Measurements from ENCODE around the gene ANKRD66. TPM values are rescaled to one million over a fixed set of nuclear protein-coding genes. Genes with fewer than 3 reads are reported as not detected.

Gene ANKRD66
- total and polyA plus RNA-seq, 3 experiments from 2014 or later, result not detected

- Histone ChIP-seq H3K36me3 (ENCODE audit: insufficient read depth, low read length) (no peaks in the 10 kb centered on the region), H3K27me3 (ENCODE audit: insufficient read depth, low read length, poor library complexity, severe bottlenecking) (no peaks in the 10 kb centered on the region), H3K9me3 (ENCODE audit: low read length) (no peaks in the 10 kb centered on the region), H3K27ac (ENCODE audit: low read depth, low read length) (no peak overlapping the region), H3K4me1 (ENCODE audit: insufficient read depth, low read length) (no peaks in the 10 kb centered on the region), H3K4me3 (ENCODE audit: low read length) (no peak overlapping the region)
- no peaks in the 10 kb centered on the region for H3K4me1 Mint-ChIP-seq
- H3K27ac Mint-ChIP-seq, result no peak overlapping the region
- H3K27me3 Mint-ChIP-seq, result peaks cover 2 to 13% of the 10 kb centered on the region in 2 donors
- POLR2A ChIA-PET, result no interaction called here
- H3K4me3 Mint-ChIP-seq, result no peak overlapping the region
- H3K9me3 Mint-ChIP-seq, result no peaks in the 10 kb centered on the region
- no peaks in the 10 kb centered on the region for H3K36me3 Mint-ChIP-seq
- DNase-seq, result no peak
- CTCF ChIA-PET, result no interaction called here
These were observed 43.0 kb downstream of the ANKRD66 start for GRCh38 chr6:46789434-46790354.

- Histone ChIP-seq H3K27me3 (ENCODE audit: insufficient read depth, low read length, poor library complexity, severe bottlenecking) (no peaks in the 10 kb centered on the region), H3K4me1 (ENCODE audit: insufficient read depth, low read length) (no peaks in the 10 kb centered on the region), H3K9me3 (ENCODE audit: low read length) (no peaks in the 10 kb centered on the region), H3K4me3 (ENCODE audit: low read length) (no peak overlapping the region), H3K36me3 (ENCODE audit: insufficient read depth, low read length) (no peaks in the 10 kb centered on the region), H3K27ac (ENCODE audit: low read depth, low read length) (no peak overlapping the region)
- H3K9me3 Mint-ChIP-seq, result no peaks in the 10 kb centered on the region
- H3K4me3 Mint-ChIP-seq, result no peak overlapping the region
- H3K36me3 Mint-ChIP-seq, result no peaks in the 10 kb centered on the region
- H3K27me3 Mint-ChIP-seq, result peaks cover 7 to 13% of the 10 kb centered on the region in 2 donors
- ChIA-PET POLR2A (no interaction called here), CTCF (no interaction called here)
- no peaks in the 10 kb centered on the region for H3K4me1 Mint-ChIP-seq
- DNase-seq, result no peak
- no peak overlapping the region for H3K27ac Mint-ChIP-seq
These were observed 43.7 kb downstream of the ANKRD66 start for GRCh38 chr6:46790355-46790874.

- Histone ChIP-seq H3K27ac (ENCODE audit: low read depth, low read length) (no peak overlapping the region), H3K4me1 (ENCODE audit: insufficient read depth, low read length) (no peaks in the 10 kb centered on the region), H3K27me3 (ENCODE audit: insufficient read depth, low read length, poor library complexity, severe bottlenecking) (no peaks in the 10 kb centered on the region), H3K9me3 (ENCODE audit: low read length) (no peaks in the 10 kb centered on the region), H3K36me3 (ENCODE audit: insufficient read depth, low read length) (no peaks in the 10 kb centered on the region), H3K4me3 (ENCODE audit: low read length) (no peak overlapping the region)
- Mint-ChIP-seq H3K4me1 (no peaks in the 10 kb centered on the region), H3K36me3 (no peaks in the 10 kb centered on the region), H3K27me3 (peaks cover 3 to 10% of the 10 kb centered on the region in 2 donors), H3K9me3 (no peaks in the 10 kb centered on the region), H3K27ac (no peak overlapping the region), H3K4me3 (no peak overlapping the region)
- CTCF ChIA-PET, result no interaction called here
- DNase-seq, result no peak
- POLR2A ChIA-PET, result no interaction called here
These were observed 45.9 kb downstream of the ANKRD66 start for GRCh38 chr6:46792635-46793034.

- Mint-ChIP-seq H3K27me3 (peaks cover 0 to 10% of the 10 kb centered on the region in 2 donors), H3K27ac (no peak within 1 kb of the TSS), H3K36me3 (no peaks in the 10 kb centered on the region), H3K9me3 (no peaks in the 10 kb centered on the region), H3K4me1 (no peaks in the 10 kb centered on the region), H3K4me3 (no peak within 1 kb of the TSS)
- POLR2A ChIA-PET, result no interaction called here
- Histone ChIP-seq H3K27ac (ENCODE audit: low read depth, low read length) (no peak within 1 kb of the TSS), H3K36me3 (ENCODE audit: insufficient read depth, low read length) (no peaks in the 10 kb centered on the region), H3K9me3 (ENCODE audit: low read length) (no peaks in the 10 kb centered on the region), H3K4me3 (ENCODE audit: low read length) (no peak within 1 kb of the TSS), H3K4me1 (ENCODE audit: insufficient read depth, low read length) (no peaks in the 10 kb centered on the region), H3K27me3 (ENCODE audit: insufficient read depth, low read length, poor library complexity, severe bottlenecking) (no peaks in the 10 kb centered on the region)
- CTCF ChIA-PET, result no interaction called here
- no peak for DNase-seq
These were observed 46.4 kb downstream of the ANKRD66 start, which contains the start of gene MEP1A for GRCh38 chr6:46793138-46793537. Gene MEP1A, plus strand, starts transcription at chr6:46793389. Its CDS starts 10 bp downstream, at chr6:46793399.

GRCh38 chr6:46794068-46794467 is 47.3 kb downstream of the ANKRD66 start:
- Mint-ChIP-seq H3K4me3 (no peak overlapping the region), H3K4me1 (no peaks in the 10 kb centered on the region), H3K36me3 (no peaks in the 10 kb centered on the region), H3K9me3 (no peaks in the 10 kb centered on the region), H3K27me3 (peaks cover 0 to 10% of the 10 kb centered on the region in 2 donors), H3K27ac (no peak overlapping the region)
- CTCF ChIA-PET, result no interaction called here
- Histone ChIP-seq H3K4me1 (ENCODE audit: insufficient read depth, low read length) (no peaks in the 10 kb centered on the region), H3K4me3 (ENCODE audit: low read length) (no peak overlapping the region), H3K9me3 (ENCODE audit: low read length) (no peaks in the 10 kb centered on the region), H3K27me3 (ENCODE audit: insufficient read depth, low read length, poor library complexity, severe bottlenecking) (no peaks in the 10 kb centered on the region), H3K27ac (ENCODE audit: low read depth, low read length) (no peak overlapping the region), H3K36me3 (ENCODE audit: insufficient read depth, low read length) (no peaks in the 10 kb centered on the region)
- DNase-seq, result no peak
- POLR2A ChIA-PET, result no interaction called here

- no peaks in the 10 kb centered on the region for H3K9me3 Mint-ChIP-seq
- Histone ChIP-seq H3K4me1 (ENCODE audit: insufficient read depth, low read length) (no peaks in the 10 kb centered on the region), H3K4me3 (ENCODE audit: low read length) (no peak overlapping the region), H3K27ac (ENCODE audit: low read depth, low read length) (no peak overlapping the region), H3K36me3 (ENCODE audit: insufficient read depth, low read length) (no peaks in the 10 kb centered on the region), H3K9me3 (ENCODE audit: low read length) (no peaks in the 10 kb centered on the region), H3K27me3 (ENCODE audit: insufficient read depth, low read length, poor library complexity, severe bottlenecking) (no peaks in the 10 kb centered on the region)
- H3K27ac Mint-ChIP-seq, result no peak overlapping the region
- no peaks in the 10 kb centered on the region for H3K4me1 Mint-ChIP-seq
- POLR2A ChIA-PET, result no interaction called here
- peaks cover 0 to 10% of the 10 kb centered on the region in 2 donors for H3K27me3 Mint-ChIP-seq
- H3K4me3 Mint-ChIP-seq, result no peak overlapping the region
- DNase-seq, result no peak
- CTCF ChIA-PET, result no interaction called here
- no peaks in the 10 kb centered on the region for H3K36me3 Mint-ChIP-seq
These were observed 49.1 kb downstream of the ANKRD66 start for GRCh38 chr6:46795816-46796215.

- H3K27ac ChIP-seq (ENCODE audit: low read depth, low read length), result no peak overlapping the region
- Mint-ChIP-seq H3K27ac (no peak overlapping the region), H3K4me1 (no peaks in the 10 kb centered on the region), H3K36me3 (no peaks in the 10 kb centered on the region), H3K27me3 (peaks cover 0 to 10% of the 10 kb centered on the region in 2 donors), H3K4me3 (no peak overlapping the region), H3K9me3 (no peaks in the 10 kb centered on the region)
- H3K4me1 ChIP-seq (ENCODE audit: insufficient read depth, low read length), result no peaks in the 10 kb centered on the region
- DNase-seq, result no peak
- no peaks in the 10 kb centered on the region for H3K27me3 ChIP-seq (ENCODE audit: insufficient read depth, low read length, poor library complexity, severe bottlenecking)
- CTCF ChIA-PET, result no interaction called here
- no peak overlapping the region for H3K4me3 ChIP-seq (ENCODE audit: low read length)
- POLR2A ChIA-PET, result no interaction called here
- H3K36me3 ChIP-seq (ENCODE audit: insufficient read depth, low read length), result no peaks in the 10 kb centered on the region
- H3K9me3 ChIP-seq (ENCODE audit: low read length), result no peaks in the 10 kb centered on the region
These were observed 50.3 kb downstream of the ANKRD66 start for GRCh38 chr6:46796848-46797580.

- Mint-ChIP-seq H3K9me3 (no peaks in the 10 kb centered on the region), H3K27me3 (peaks cover 5 to 8% of the 10 kb centered on the region in 2 donors), H3K27ac (no peak overlapping the region), H3K4me3 (no peak overlapping the region), H3K36me3 (no peaks in the 10 kb centered on the region), H3K4me1 (no peaks in the 10 kb centered on the region)
- H3K4me3 ChIP-seq (ENCODE audit: low read length), result no peak overlapping the region
- H3K27me3 ChIP-seq (ENCODE audit: insufficient read depth, low read length, poor library complexity, severe bottlenecking), result no peaks in the 10 kb centered on the region
- CTCF ChIA-PET, result no interaction called here
- H3K27ac ChIP-seq (ENCODE audit: low read depth, low read length), result no peak overlapping the region
- no peaks in the 10 kb centered on the region for H3K4me1 ChIP-seq (ENCODE audit: insufficient read depth, low read length)
- H3K9me3 ChIP-seq (ENCODE audit: low read length), result no peaks in the 10 kb centered on the region
- DNase-seq, result no peak
- POLR2A ChIA-PET, result no interaction called here
- H3K36me3 ChIP-seq (ENCODE audit: insufficient read depth, low read length), result no peaks in the 10 kb centered on the region
These were observed 52.9 kb downstream of the ANKRD66 start for GRCh38 chr6:46799657-46800056.
